CD4-positive, CD25-positive, alpha-beta regulatory T cell (primary cell): Measurements from ENCODE around the gene TEC. TPM values are rescaled to one million over a fixed set of nuclear protein-coding genes. Genes with fewer than 3 reads are reported as not detected.

Source experiments
- ATAC-seq, 2 donors: fragments of 150-1000 bp; cut with Tn5 transposase; one replicate each; pipeline ENCODE4 v1.10.0; 2021; ENCODE audit warnings: low read depth in 2 of 2, moderate number of reproducible peaks in 2 of 2, moderate library complexity in 1 of 2
- DNase-seq, 3 donors: peaks; one replicate each; pipeline versions ENCODE4 v3.0.0 to v3.0.0-alpha.2; 2012 to 2022; ENCODE audit warnings: mixed read lengths in 1 of 3
- H3K27ac ChIP-seq: one replicate; pipeline ENCODE4 v1.7.0; 2013; ENCODE audit warnings: mild to moderate bottlenecking, low read length; ENCODE audit not compliant: insufficient read depth, poor library complexity, severe bottlenecking
- H3K27me3 ChIP-seq: one replicate; pipeline ENCODE4 v1.7.0; 2013; ENCODE audit warnings: low read length; ENCODE audit not compliant: control insufficient read depth, insufficient read depth
- H3K36me3 ChIP-seq: one replicate; pipeline ENCODE4 v1.7.0; 2013; ENCODE audit warnings: mild to moderate bottlenecking, low read length, moderate library complexity; ENCODE audit not compliant: control insufficient read depth, insufficient read depth
- H3K4me1 ChIP-seq: 2 replicates; pipeline ENCODE4 v1.7.0; 2013; ENCODE audit warnings: mild to moderate bottlenecking, low read length; ENCODE audit not compliant: insufficient read depth, control insufficient read depth, poor library complexity, severe bottlenecking
- H3K4me3 ChIP-seq: one replicate; pipeline ENCODE4 v1.7.0; 2013; ENCODE audit warnings: low read depth, mild to moderate bottlenecking, low read length, moderate library complexity
- H3K9me3 ChIP-seq, 2 experiments: 1 replicate in 1 of 2; 2 replicates in 1 of 2; pipeline ENCODE4 v1.7.0; 2013; ENCODE audit warnings: low read length in 2 of 2, mild to moderate bottlenecking in 1 of 2, moderate library complexity in 1 of 2; ENCODE audit not compliant: control insufficient read depth in 2 of 2
- H3K27ac Mint-ChIP-seq, 3 donors: one replicate each; pipeline ENCODE4 v1.8.0; 2020 to 2022; ENCODE audit warnings: mild to moderate bottlenecking in 3 of 3, mixed read lengths in 3 of 3, moderate library complexity in 2 of 3
- H3K27me3 Mint-ChIP-seq: one replicate; pipeline ENCODE4 v1.8.0; 2022; ENCODE audit warnings: mild to moderate bottlenecking, mixed read lengths
- H3K36me3 Mint-ChIP-seq: one replicate; pipeline ENCODE4 v1.8.0; 2020; ENCODE audit warnings: mixed read lengths
- H3K4me1 Mint-ChIP-seq, 4 donors: one replicate each; pipeline ENCODE4 v1.8.0; 2020 to 2022; ENCODE audit warnings: mixed read lengths in 4 of 4, mild to moderate bottlenecking in 1 of 4
- H3K4me3 Mint-ChIP-seq, 4 donors: one replicate each; pipeline ENCODE4 v1.8.0; 2020 to 2022; ENCODE audit warnings: mild to moderate bottlenecking in 4 of 4, mixed read lengths in 4 of 4, moderate library complexity in 3 of 4
- H3K9me3 Mint-ChIP-seq, 7 donors: one replicate each; pipeline ENCODE4 v1.8.0; 2020 to 2022; ENCODE audit warnings: mixed read lengths in 7 of 7, mild to moderate bottlenecking in 3 of 7, moderate library complexity in 2 of 7
- polyA plus RNA-seq, 4 donors: library from polyadenylated mRNA; unstranded; fragments of 300-500 nt; fragmentation: Illumina TruSeq; gene quantifications; one replicate each; pipeline ENCODE4 v1.2.3, GENCODE V29; 2021
- total RNA-seq: library from RNA; stranded (reverse); gene quantifications from one replicate; pipeline ENCODE4 v1.2.3, GENCODE V29; 2022

The TEC gene
- total and polyA plus RNA-seq, 5 donors from 2014 or later = 0.17 to 3.0 (median 1.2) TPM

DNA sequence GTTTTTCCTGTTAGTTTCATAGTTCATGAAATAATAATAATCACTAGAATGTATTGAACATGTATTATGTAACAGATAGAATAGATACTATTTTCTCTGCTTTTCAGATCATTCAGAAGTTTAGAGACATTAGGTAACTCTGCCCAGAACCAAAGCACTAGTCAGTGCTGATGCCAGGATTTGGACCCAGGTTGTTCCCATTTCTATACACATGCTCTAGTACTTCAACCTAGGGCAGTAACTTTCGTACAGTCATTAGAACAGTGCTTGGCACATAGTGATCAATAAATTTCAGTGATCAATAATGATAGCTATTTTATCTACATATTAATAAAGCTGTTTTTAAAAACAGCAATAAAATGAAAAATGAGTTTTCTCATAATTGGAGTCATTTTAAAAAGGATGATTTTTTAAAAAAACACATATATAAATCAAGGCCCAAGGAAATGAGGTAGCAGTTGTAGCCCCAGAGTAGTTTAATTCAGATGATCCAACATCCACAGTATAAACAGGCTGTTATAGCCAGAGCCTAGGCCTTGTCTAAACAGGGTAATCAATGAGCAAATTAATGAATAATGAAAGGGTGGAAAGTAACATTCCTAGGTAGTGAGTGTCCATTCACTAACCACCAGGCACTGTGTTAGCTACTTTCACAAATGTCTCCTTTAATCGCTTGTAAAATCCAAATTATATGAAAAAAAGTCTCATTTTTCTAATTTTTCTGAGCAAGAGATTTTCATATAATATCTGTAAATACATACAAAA is 161.1 kb downstream of the TEC start:
- Histone ChIP-seq H3K4me3 (no peak overlapping the region), H3K9me3 (no peaks in the 10 kb centered on the region), H3K4me1 (peaks cover 11% of the 10 kb centered on the region), H3K27ac (no peak overlapping the region), H3K36me3 (peaks cover 66% of the 10 kb centered on the region), H3K27me3 (no peaks in the 10 kb centered on the region)
- Mint-ChIP-seq H3K27ac (no peak overlapping the region), H3K9me3 (no peaks in the 10 kb centered on the region), H3K27me3 (no peaks in the 10 kb centered on the region), H3K4me3 (no peak overlapping the region), H3K4me1 (peaks cover 6 to 46% (median 32%) of the 10 kb centered on the region in 4 donors), H3K36me3 (peaks cover 28% of the 10 kb centered on the region)
- DNase-seq = no peak
- ATAC-seq = no peak

DNA sequence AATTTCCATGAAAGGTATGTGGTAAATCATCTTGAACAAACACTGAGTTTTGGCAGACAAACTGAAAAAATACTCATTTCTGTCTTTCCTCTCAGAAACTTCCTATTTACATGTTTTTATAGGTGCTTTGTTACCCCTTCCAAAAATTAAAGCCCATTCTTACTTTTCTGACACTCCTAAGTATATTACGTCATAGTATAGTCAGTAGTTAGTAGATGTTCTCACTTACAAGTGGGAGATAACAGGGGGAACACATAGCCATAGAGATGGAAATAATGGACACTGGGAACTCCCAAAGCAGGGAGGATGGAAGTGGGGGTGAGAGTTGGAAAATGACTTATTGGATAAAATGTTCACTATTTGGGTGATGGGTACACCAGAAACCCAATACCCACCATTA is 164.4 kb downstream of the TEC start:
- peak overlapping the region in 2 of 3 donors; percentile 2 to 49 for H3K27ac Mint-ChIP-seq
- Histone ChIP-seq H3K4me3 (no peak overlapping the region), H3K4me1 (peaks cover 3% of the 10 kb centered on the region), H3K36me3 (peaks cover 56% of the 10 kb centered on the region), H3K27ac (no peak overlapping the region), H3K27me3 (no peaks in the 10 kb centered on the region), H3K9me3 (no peaks in the 10 kb centered on the region)
- ATAC-seq = no peak
- no peak for DNase-seq
- H3K4me3 Mint-ChIP-seq = no peak overlapping the region
- H3K36me3 Mint-ChIP-seq = peaks cover 29% of the 10 kb centered on the region
- H3K27me3 Mint-ChIP-seq = no peaks in the 10 kb centered on the region
- H3K9me3 Mint-ChIP-seq = no peaks in the 10 kb centered on the region
- peaks cover 10 to 35% (median 29%) of the 10 kb centered on the region in 4 donors for H3K4me1 Mint-ChIP-seq

DNA sequence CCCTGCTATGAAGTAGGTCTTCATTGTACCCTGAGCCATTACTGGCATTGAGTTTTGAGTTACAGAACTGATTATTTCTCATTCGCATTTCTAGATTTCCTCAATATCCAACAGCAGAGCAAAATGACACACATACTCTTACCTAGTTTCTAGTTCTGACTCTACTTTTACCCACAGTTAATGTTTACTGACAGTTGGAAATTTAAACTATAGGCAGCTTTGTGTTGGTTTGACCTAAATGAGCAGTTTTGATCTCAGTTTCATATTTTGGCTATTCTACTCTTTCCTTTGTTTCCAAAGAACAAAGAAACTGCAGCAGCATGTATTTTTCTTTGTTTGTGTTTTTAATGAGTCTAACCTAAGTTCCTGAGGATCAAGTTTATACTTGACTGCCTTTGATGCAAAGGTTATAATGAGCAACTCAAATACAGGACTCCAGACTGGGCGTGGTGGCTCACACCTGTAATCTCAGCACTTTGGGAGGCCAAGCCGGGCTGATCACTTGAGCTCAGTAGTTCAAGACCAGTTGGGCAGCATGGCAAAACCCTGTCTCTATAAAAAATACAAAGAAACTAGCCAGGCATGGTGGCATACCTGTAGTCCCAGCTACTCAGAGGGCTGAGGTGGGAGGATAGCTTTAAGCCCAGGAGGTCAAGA is 166.0 kb downstream of the TEC start:
- no peaks in the 10 kb centered on the region for H3K27me3 Mint-ChIP-seq
- H3K4me1 Mint-ChIP-seq = peaks cover 10 to 38% (median 21%) of the 10 kb centered on the region in 4 donors

DNA sequence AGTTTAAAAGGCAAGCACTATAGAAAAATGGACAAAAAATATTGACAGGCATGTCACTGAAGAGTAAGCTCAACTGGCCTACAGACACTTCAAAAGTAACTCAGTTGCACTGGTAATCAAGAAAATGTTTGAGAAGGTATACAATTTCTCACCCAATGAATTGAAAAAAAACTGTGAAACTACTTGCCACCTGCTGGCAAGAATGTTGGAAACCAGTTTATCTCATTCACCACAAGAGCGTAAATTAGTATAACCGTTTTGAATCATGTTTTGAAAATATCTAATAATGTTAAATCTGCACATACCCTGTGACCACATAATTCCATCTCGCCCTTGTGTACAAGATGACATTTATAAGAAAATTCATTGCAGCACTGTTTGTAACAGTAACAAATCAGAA is 167.3 kb downstream of the TEC start:
- DNase-seq (no peak), ATAC-seq (no peak)
- Mint-ChIP-seq H3K27me3 (no peaks in the 10 kb centered on the region), H3K9me3 (no peaks in the 10 kb centered on the region), H3K4me3 (no peak overlapping the region), H3K36me3 (peaks cover 25% of the 10 kb centered on the region), H3K4me1 (peaks cover 10 to 36% (median 20%) of the 10 kb centered on the region in 4 donors), H3K27ac (no peak overlapping the region)
- H3K9me3 ChIP-seq = no peaks in the 10 kb centered on the region
- H3K36me3 ChIP-seq = peaks cover 49% of the 10 kb centered on the region
- H3K4me1 ChIP-seq = peaks cover 3% of the 10 kb centered on the region
- H3K4me3 ChIP-seq = no peak overlapping the region
- no peak overlapping the region for H3K27ac ChIP-seq
- H3K27me3 ChIP-seq = no peaks in the 10 kb centered on the region

More for the DNA sequence above, 166.0 kb downstream of the TEC start:
- ATAC-seq (no peak), DNase-seq (no peak)
- Histone ChIP-seq H3K36me3 (peaks cover 52% of the 10 kb centered on the region), H3K4me1 (peaks cover 3% of the 10 kb centered on the region), H3K27me3 (no peaks in the 10 kb centered on the region), H3K27ac (no peak overlapping the region), H3K4me3 (no peak overlapping the region), H3K9me3 (no peaks in the 10 kb centered on the region)
- H3K27ac Mint-ChIP-seq = peak overlapping the region; percentile 23 to 79 (median 56)
- H3K9me3 Mint-ChIP-seq = no peaks in the 10 kb centered on the region
- H3K4me3 Mint-ChIP-seq = no peak overlapping the region
- H3K36me3 Mint-ChIP-seq = peaks cover 25% of the 10 kb centered on the region

DNA sequence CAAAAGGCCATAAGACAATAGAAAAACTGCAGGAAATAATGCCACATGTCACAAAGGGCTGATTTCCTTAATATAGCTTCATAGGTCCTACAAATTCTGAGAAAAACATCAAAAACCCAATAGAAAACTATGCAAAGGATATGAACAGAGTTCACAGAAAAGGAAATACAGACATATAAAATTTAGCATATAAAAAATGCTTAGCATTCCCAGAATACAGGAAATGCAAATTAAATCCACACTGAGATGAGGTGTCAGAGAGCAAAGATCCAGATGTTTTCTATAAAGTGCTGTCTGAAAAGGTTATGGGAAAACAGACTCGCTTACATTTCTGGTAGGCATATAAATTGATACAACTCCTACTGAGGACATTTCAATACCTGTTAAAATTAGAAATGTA is 169.4 kb downstream of the TEC start:
- H3K9me3 Mint-ChIP-seq = no peaks in the 10 kb centered on the region
- DNase-seq (no peak), ATAC-seq (no peak)
- H3K27ac Mint-ChIP-seq = peak overlapping the region in 1 of 3 donors; percentile 20
- H3K36me3 Mint-ChIP-seq = peaks cover 29% of the 10 kb centered on the region
- Histone ChIP-seq H3K4me1 (no peaks in the 10 kb centered on the region), H3K27ac (no peak overlapping the region), H3K36me3 (peaks cover 48% of the 10 kb centered on the region), H3K4me3 (no peak overlapping the region), H3K27me3 (no peaks in the 10 kb centered on the region), H3K9me3 (no peaks in the 10 kb centered on the region)
- no peak overlapping the region for H3K4me3 Mint-ChIP-seq
- H3K4me1 Mint-ChIP-seq = peaks cover 4 to 32% (median 13%) of the 10 kb centered on the region in 4 donors
- no peaks in the 10 kb centered on the region for H3K27me3 Mint-ChIP-seq

DNA sequence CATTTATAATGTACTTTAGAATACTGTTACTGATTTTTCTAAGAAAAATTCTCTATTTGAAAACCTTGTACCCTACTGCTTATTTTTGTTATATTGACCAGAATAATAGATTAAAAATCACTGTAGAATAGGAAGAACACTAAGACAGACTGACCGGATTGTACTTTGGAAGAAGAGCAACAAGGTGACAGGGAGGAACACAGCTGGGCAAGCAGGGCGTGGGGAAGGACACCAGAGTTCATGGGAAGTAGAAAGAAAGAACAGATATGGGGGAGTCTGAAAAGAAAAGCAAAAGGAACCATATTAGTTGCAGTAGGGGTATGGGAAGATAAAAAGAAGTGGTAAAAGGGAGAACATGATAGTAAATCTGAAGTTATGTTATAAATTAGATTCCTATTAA is 174.2 kb downstream of the TEC start:
- no peaks in the 10 kb centered on the region for H3K4me1 ChIP-seq
- no peak for ATAC-seq
- H3K36me3 ChIP-seq = peaks cover 70% of the 10 kb centered on the region
- H3K27me3 Mint-ChIP-seq = no peaks in the 10 kb centered on the region
- no peak overlapping the region for H3K4me3 ChIP-seq
- peaks cover 26% of the 10 kb centered on the region for H3K36me3 Mint-ChIP-seq
- H3K27ac ChIP-seq = no peak overlapping the region
- peaks cover 0 to 25% (median 5%) of the 10 kb centered on the region in 4 donors for H3K4me1 Mint-ChIP-seq
- peak overlapping the region in 2 of 3 donors; percentile 28 to 39 for H3K27ac Mint-ChIP-seq
- no peak for DNase-seq
- H3K9me3 ChIP-seq = no peaks in the 10 kb centered on the region
- H3K9me3 Mint-ChIP-seq = no peaks in the 10 kb centered on the region
- no peaks in the 10 kb centered on the region for H3K27me3 ChIP-seq
- no peak overlapping the region for H3K4me3 Mint-ChIP-seq

DNA sequence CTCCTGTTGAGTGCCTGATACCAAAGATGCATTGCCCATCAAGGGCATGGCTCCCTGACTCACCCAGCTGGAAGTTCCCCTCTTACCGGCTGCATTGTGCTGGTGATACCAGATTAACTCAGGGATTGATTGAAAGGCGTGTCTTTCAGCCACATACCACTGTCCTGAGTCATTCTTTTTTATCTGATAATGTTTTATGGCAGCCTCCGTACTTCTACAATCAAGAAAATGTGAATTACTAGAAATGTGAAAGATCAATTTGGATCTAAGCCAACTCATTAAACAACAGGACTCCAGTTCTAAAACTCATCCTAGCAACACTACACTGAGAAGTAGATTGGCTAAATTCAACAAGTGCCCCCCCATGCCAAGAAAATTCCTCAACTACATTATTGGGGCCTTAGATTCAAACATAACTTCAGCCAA is 175.6 kb downstream of the TEC start:
- H3K4me1 Mint-ChIP-seq = peaks cover 0 to 16% (median 5%) of the 10 kb centered on the region in 4 donors
- Histone ChIP-seq H3K4me3 (no peak overlapping the region), H3K27me3 (no peaks in the 10 kb centered on the region), H3K36me3 (peaks cover 77% of the 10 kb centered on the region), H3K9me3 (no peaks in the 10 kb centered on the region), H3K27ac (no peak overlapping the region), H3K4me1 (no peaks in the 10 kb centered on the region)
- ATAC-seq (no peak), DNase-seq (no peak)
- no peaks in the 10 kb centered on the region for H3K27me3 Mint-ChIP-seq
- H3K9me3 Mint-ChIP-seq = no peaks in the 10 kb centered on the region
- H3K27ac Mint-ChIP-seq = peak overlapping the region in 2 of 3 donors; percentile 11 to 44
- no peak overlapping the region for H3K4me3 Mint-ChIP-seq
- peaks cover 21% of the 10 kb centered on the region for H3K36me3 Mint-ChIP-seq
